Endothelial cell of umbilical vein (primary cell): ENCODE measurements around the gene STRN3.

Source experiments
- CTCF ChIP-seq, 2 donors: IDR thresholded peaks; 1 replicate in 1 of 2; 2 replicates in 1 of 2; pipeline ENCODE4 v1.5.1; 2011; ENCODE audit warnings: low read length in 2 of 2, mild to moderate bottlenecking in 2 of 2, moderate library complexity in 2 of 2, control low read depth in 1 of 2, inconsistent platforms in 1 of 2, low read depth in 1 of 2; ENCODE audit not compliant: insufficient read depth in 1 of 2; ENCODE audit errors: extremely low read depth in 1 of 2
- EZH2 ChIP-seq: IDR thresholded peaks from 2 replicates; pipeline ENCODE4 v1.6.1; 2012; ENCODE audit warnings: borderline replicate concordance, low read depth, mild to moderate bottlenecking, moderate library complexity, low read length, inconsistent platforms; ENCODE audit not compliant: severe bottlenecking
- GATA2 ChIP-seq: IDR thresholded peaks from 2 replicates; pipeline ENCODE4 v1.7.0; 2011; ENCODE audit warnings: low read depth, mild to moderate bottlenecking, moderate library complexity, mixed read lengths, low read length; ENCODE audit not compliant: insufficient read length, insufficient read depth
- MAX ChIP-seq: IDR thresholded peaks from 2 replicates; pipeline ENCODE4 v1.6.1; 2011; ENCODE audit not compliant: insufficient read depth, insufficient read length
- POLR2A ChIP-seq: IDR thresholded peaks from 2 replicates; pipeline ENCODE4 v1.6.1; 2012; ENCODE audit warnings: low read depth, mild to moderate bottlenecking, control low read depth, low read length
- POLR2AphosphoS5 ChIP-seq: IDR thresholded peaks from 2 replicates; pipeline ENCODE4 v1.6.1; 2012; ENCODE audit warnings: low read depth, mild to moderate bottlenecking, control low read depth, low read length, moderate library complexity; ENCODE audit not compliant: insufficient read depth

- no peak for TF ChIP-seq CTCF (IDR thresholded peaks at IDR 0.05; ENCODE audit: extremely low read depth in 1 of 2, insufficient read depth in 1 of 2, low read depth in 1 of 2, low read length in 2 of 2)
- no peak for TF ChIP-seq POLR2AphosphoS5
- no peak for TF ChIP-seq POLR2A
- TF ChIP-seq GATA2, result no peak
- no peak for TF ChIP-seq MAX
- no peak for TF ChIP-seq EZH2
Observed at GRCh38 chr14:30908826-30909225, 117.4 kb downstream of the STRN3 start.
